Renal pelvis (tissue), 4 donors: ENCODE measurements around the gene GSTK1. TPM values are rescaled to one million over a fixed set of nuclear protein-coding genes. Genes with fewer than 3 reads are reported as not detected.
"Not testable (repeated sequence)": the region's sequence is repeated elsewhere in the genome, so short reads cannot be mapped to it uniquely, and the experiment has no call there.

Experiments
- DNase-seq: peaks from one replicate; pipeline ENCODE4 v3.0.0-alpha.2; 2013
- polyA plus RNA-seq, 3 donors: library from polyadenylated mRNA; unstranded; fragments of 120-200 nt; gene quantifications; one replicate each; pipeline ENCODE4 v1.2.1, GENCODE V29; 2013; ENCODE audit not compliant: insufficient read length in 3 of 3

The GSTK1 gene
- polyA plus RNA-seq, 3 donors, result 200 to 232 (median 224) TPM

GRCh38 chr7:143258831-143259230 lies 4.4 kb upstream of the GSTK1 start:
- no peak for DNase-seq

GRCh38 chr7:143259765-143260164 lies 3.5 kb upstream of the GSTK1 start:
- no peak for DNase-seq

GRCh38 chr7:143261901-143262300 lies 1.3 kb upstream of the GSTK1 start:
- DNase-seq, result no peak

- not testable (repeated sequence) for DNase-seq
Observed at GRCh38 chr7:143264196-143264568, 941 bp downstream of the GSTK1 start.

- no peak for DNase-seq
Observed at GRCh38 chr7:143265017-143265693, 1.9 kb downstream of the GSTK1 start.

GRCh38 chr7:143269251-143269650 lies 6.0 kb downstream of the GSTK1 start:
- no peak for DNase-seq

GRCh38 chr7:143271240-143271639 lies 8.0 kb downstream of the GSTK1 start:
- no peak for DNase-seq

GRCh38 chr7:143272871-143273270 lies 9.6 kb downstream of the GSTK1 start:
- no peak for DNase-seq

- peak; percentile 77 for DNase-seq
Observed at GRCh38 chr7:143279186-143280098, 16.2 kb downstream of the GSTK1 start.

- no peak for DNase-seq
Observed at GRCh38 chr7:143280160-143280559, 16.9 kb downstream of the GSTK1 start.

GRCh38 chr7:143280566-143280965 lies 17.3 kb downstream of the GSTK1 start:
- DNase-seq, result no peak

- DNase-seq, result no peak
Observed at GRCh38 chr7:143281529-143281928, 18.3 kb downstream of the GSTK1 start.

- DNase-seq, result no peak
Observed at GRCh38 chr7:143282124-143282523, 18.9 kb downstream of the GSTK1 start.

GRCh38 chr7:143283381-143283780 lies 20.1 kb downstream of the GSTK1 start:
- DNase-seq, result no peak

GRCh38 chr7:143284591-143285469 lies 21.6 kb downstream of the GSTK1 start, which contains the start of gene TMEM139:
TSS of gene TMEM139 (plus strand) at chr7:143284958. CDS start at chr7:143285958, 1,000 bp downstream.
- DNase-seq, result no peak

GRCh38 chr7:143285470-143285778 lies 22.2 kb downstream of the GSTK1 start:
- DNase-seq, result no peak

GRCh38 chr7:143285806-143286521 lies 22.7 kb downstream of the GSTK1 start:
- DNase-seq, result no peak

- no peak for DNase-seq
Observed at GRCh38 chr7:143286522-143286890, 23.3 kb downstream of the GSTK1 start.

- DNase-seq, result no peak
Observed at GRCh38 chr7:143287339-143287934, 24.2 kb downstream of the GSTK1 start.

GRCh38 chr7:143287935-143288826 lies 24.9 kb downstream of the GSTK1 start, which contains the start of gene CASP2:
TSS of gene CASP2 (plus strand) at chr7:143288351. CDS start at chr7:143288456, 105 bp downstream.
- peak; percentile 96 for DNase-seq
